BE2C (cell line): ENCODE measurements around the gene NSDHL.

Experiments used
- DNase-seq: peaks from one replicate; pipeline ENCODE4 v3.0.0-alpha.2; 2020
- H3K27me3 ChIP-seq: fragments of 250-450 bp; sonication (Bioruptor Pico); 2 replicates; pipeline ENCODE4 v1.5.1; 2020; ENCODE audit warnings: mild to moderate bottlenecking
- H3K36me3 ChIP-seq: fragments of 250-450 bp; sonication (Bioruptor Pico); 2 replicates; pipeline ENCODE4 v1.5.1; 2020; ENCODE audit warnings: mild to moderate bottlenecking
- H3K4me1 ChIP-seq: fragments of 250-450 bp; sonication (Bioruptor Pico); 2 replicates; pipeline ENCODE4 v1.5.1; 2020
- H3K4me3 ChIP-seq: 2 replicates; pipeline ENCODE4 v1.5.1; 2011; ENCODE audit warnings: low read depth, low read length
- H3K9me3 ChIP-seq: fragments of 250-450 bp; sonication (Bioruptor Pico); 2 replicates; pipeline ENCODE4 v1.5.1; 2020
- CTCF ChIP-seq: IDR thresholded peaks from 2 replicates; pipeline ENCODE4 v1.5.1; 2012; ENCODE audit warnings: mild to moderate bottlenecking, low read depth, low read length

The NSDHL gene

GRCh38 chrX:152842772-152843338 lies 12.0 kb downstream of the NSDHL start:
- H3K4me3 ChIP-seq = no peak overlapping the region
- TF ChIP-seq CTCF = no peak
- H3K27me3 ChIP-seq = no peaks in the 10 kb centered on the region
- DNase-seq = no peak
- H3K9me3 ChIP-seq = no peaks in the 10 kb centered on the region
- no peaks in the 10 kb centered on the region for H3K4me1 ChIP-seq
- H3K36me3 ChIP-seq = no peaks in the 10 kb centered on the region; the same call in 1 of the 2 replicates

- Histone ChIP-seq H3K4me1 (no peaks in the 10 kb centered on the region), H3K27me3 (no peaks in the 10 kb centered on the region), H3K9me3 (no peaks in the 10 kb centered on the region), H3K4me3 (no peak overlapping the region), H3K36me3 (no peaks in the 10 kb centered on the region; the same call in 1 of the 2 replicates)
- no peak for TF ChIP-seq CTCF
- no peak for DNase-seq
Measured at GRCh38 chrX:152843852-152844251, 13.0 kb downstream of the NSDHL start.

- no peak for TF ChIP-seq CTCF
- H3K27me3 ChIP-seq = no peaks in the 10 kb centered on the region
Measured at GRCh38 chrX:152844256-152844655, 13.4 kb downstream of the NSDHL start.

GRCh38 chrX:152845618-152846240 lies 14.9 kb downstream of the NSDHL start:
- Histone ChIP-seq H3K27me3 (no peaks in the 10 kb centered on the region), H3K36me3 (no peaks in the 10 kb centered on the region; the same call in 1 of the 2 replicates), H3K9me3 (no peaks in the 10 kb centered on the region), H3K4me1 (no peaks in the 10 kb centered on the region), H3K4me3 (no peak overlapping the region)
- TF ChIP-seq CTCF = no peak
- no peak for DNase-seq

More at GRCh38 chrX:152844256-152844655, 13.4 kb downstream of the NSDHL start:
- H3K9me3 ChIP-seq = no peaks in the 10 kb centered on the region
- no peaks in the 10 kb centered on the region for H3K4me1 ChIP-seq
- H3K4me3 ChIP-seq = no peak overlapping the region
- H3K36me3 ChIP-seq = no peaks in the 10 kb centered on the region; the same call in 1 of the 2 replicates
- DNase-seq = no peak

GRCh38 chrX:152847281-152847680 lies 16.4 kb downstream of the NSDHL start:
- H3K27me3 ChIP-seq = no peaks in the 10 kb centered on the region
- no peaks in the 10 kb centered on the region for H3K9me3 ChIP-seq
- TF ChIP-seq CTCF = no peak
- H3K4me1 ChIP-seq = no peaks in the 10 kb centered on the region
- no peak overlapping the region for H3K4me3 ChIP-seq
- peaks cover 3% of the 10 kb centered on the region; the same call in 1 of the 2 replicates for H3K36me3 ChIP-seq
- no peak for DNase-seq

GRCh38 chrX:152850465-152850864 lies 19.6 kb downstream of the NSDHL start:
- H3K9me3 ChIP-seq = no peaks in the 10 kb centered on the region
- no peak for DNase-seq
- no peaks in the 10 kb centered on the region for H3K4me1 ChIP-seq
- H3K4me3 ChIP-seq = no peak overlapping the region
- H3K27me3 ChIP-seq = no peaks in the 10 kb centered on the region
- no peak for TF ChIP-seq CTCF
- peaks cover 3% of the 10 kb centered on the region; the same call in 1 of the 2 replicates for H3K36me3 ChIP-seq
